Measurements from ENCODE around the gene LAG3.
A peak's percentile ranks its signal among the peaks of the same experiment; 100 is the strongest.

Gene LAG3

DNA sequence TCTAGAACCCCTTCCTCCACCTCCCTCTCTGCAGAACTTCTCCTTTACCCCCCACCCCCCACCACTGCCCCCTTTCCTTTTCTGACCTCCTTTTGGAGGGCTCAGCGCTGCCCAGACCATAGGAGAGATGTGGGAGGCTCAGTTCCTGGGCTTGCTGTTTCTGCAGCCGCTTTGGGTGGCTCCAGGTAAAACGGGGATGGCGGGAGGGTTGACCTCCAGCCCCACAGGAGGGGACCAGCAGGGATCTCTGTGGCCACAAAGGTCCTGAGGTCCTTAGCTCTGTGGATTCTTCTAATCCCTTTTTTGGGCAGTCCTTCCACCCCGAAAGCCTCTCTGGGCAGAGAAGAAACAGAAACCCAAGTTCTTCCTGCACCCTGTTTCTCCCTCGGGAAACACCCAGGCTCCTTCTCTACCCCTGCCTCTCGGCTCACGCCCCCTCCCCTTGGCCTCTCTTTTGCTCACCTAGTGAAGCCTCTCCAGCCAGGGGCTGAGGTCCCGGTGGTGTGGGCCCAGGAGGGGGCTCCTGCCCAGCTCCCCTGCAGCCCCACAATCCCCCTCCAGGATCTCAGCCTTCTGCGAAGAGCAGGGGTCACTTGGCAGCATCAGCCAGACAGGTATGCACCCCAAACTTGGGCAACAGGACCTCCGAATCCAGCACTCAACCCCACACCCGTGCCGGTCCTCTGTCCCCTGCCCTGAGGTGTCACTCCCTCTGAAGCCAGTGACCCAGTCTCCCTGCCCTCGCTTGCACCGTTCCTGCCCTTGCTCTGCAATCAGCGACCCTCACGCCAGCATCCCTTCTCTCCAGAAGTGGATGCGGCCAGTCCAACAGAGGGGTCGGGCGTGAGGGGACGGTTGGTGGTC, 638 bp downstream of the LAG3 start:
- DNase-seq (ENCODE audit: low read depth): no peak

GRCh38 chr12:6773590-6774351, 1.5 kb downstream of the LAG3 start:
- DNase-seq (ENCODE audit: low read depth): no peak

DNA sequence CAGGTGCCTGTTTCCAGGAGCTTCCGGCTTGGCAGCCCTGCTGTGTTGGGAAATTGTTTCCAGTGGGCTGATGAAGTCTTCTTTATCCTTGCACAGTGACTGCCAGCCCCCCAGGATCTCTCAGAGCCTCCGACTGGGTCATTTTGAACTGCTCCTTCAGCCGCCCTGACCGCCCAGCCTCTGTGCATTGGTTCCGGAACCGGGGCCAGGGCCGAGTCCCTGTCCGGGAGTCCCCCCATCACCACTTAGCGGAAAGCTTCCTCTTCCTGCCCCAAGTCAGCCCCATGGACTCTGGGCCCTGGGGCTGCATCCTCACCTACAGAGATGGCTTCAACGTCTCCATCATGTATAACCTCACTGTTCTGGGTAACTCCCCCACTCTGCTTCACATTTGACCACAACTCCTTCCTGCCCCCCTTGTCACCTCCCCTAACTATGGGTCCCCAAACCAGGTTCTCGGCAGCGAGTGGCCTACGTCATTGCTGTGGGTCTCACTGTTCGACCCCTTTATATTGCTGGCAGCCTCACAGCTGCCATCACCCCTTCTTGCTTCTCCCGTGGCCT, 2.3 kb downstream of the LAG3 start:
- DNase-seq (ENCODE audit: low read depth): no peak

DNA sequence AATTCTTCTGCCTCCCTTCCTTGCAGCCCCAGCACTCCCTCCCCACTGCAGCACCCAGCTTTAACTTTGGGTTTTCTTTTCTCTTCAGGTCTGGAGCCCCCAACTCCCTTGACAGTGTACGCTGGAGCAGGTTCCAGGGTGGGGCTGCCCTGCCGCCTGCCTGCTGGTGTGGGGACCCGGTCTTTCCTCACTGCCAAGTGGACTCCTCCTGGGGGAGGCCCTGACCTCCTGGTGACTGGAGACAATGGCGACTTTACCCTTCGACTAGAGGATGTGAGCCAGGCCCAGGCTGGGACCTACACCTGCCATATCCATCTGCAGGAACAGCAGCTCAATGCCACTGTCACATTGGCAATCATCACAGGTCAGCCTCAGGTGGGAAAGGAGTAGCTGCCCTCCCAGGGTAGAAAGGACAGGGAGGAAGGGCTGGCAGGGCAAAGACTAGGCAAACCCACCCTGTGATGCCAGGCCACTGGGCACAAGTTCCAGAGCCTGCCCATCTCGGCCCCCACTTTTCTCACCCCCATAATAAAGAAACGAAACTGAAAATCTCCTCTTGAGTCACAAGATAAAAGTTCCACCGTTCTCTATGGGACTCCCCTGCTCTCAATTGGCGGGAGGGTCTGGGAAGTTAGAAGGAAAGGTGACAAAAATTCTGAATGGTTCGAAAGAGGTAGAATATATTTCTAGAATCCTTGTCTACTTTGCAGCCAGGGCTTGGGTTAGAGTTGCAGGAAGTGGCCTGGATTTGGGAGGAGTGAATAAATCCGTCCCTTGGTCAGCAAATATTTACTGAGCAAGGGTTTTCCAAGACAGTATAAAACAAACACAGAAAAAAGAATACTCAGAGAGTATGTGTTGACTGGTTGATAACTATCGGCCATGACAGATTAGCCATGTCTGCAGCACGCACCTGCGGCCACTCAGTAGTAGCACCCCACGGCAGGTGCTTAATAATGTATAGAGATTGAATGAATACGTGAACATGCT, 3.2 kb downstream of the LAG3 start:
- no peak for DNase-seq (ENCODE audit: low read depth)

DNA sequence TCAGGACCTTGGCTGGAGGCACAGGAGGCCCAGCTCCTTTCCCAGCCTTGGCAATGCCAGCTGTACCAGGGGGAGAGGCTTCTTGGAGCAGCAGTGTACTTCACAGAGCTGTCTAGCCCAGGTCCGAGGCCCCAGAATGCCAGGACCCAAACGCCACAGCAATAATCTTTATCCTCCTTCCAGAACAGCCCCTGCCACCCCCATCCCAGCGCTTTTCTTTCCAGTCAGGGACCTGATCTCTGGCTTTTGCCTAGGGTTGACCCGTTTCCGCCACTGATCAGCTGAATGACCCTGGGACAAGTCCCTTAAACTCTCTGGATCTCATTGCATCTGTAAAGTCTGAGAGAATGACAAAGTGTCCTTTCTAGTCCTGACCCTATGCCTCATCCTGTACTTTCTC, 5.1 kb downstream of the LAG3 start:
- no peak for DNase-seq (ENCODE audit: low read depth)

DNA sequence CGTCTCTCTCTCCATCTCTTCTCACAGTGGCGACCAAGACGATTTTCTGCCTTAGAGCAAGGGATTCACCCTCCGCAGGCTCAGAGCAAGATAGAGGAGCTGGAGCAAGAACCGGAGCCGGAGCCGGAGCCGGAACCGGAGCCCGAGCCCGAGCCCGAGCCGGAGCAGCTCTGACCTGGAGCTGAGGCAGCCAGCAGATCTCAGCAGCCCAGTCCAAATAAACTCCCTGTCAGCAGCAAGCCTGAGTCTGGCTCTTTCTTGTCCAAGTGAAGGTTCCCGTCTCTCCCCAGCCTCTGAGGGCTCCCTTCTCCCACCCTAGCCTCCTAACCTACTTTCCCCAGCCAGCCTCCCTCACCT, 5.9 kb downstream of the LAG3 start:
- DNase-seq (ENCODE audit: low read depth): peak; percentile 35

DNA sequence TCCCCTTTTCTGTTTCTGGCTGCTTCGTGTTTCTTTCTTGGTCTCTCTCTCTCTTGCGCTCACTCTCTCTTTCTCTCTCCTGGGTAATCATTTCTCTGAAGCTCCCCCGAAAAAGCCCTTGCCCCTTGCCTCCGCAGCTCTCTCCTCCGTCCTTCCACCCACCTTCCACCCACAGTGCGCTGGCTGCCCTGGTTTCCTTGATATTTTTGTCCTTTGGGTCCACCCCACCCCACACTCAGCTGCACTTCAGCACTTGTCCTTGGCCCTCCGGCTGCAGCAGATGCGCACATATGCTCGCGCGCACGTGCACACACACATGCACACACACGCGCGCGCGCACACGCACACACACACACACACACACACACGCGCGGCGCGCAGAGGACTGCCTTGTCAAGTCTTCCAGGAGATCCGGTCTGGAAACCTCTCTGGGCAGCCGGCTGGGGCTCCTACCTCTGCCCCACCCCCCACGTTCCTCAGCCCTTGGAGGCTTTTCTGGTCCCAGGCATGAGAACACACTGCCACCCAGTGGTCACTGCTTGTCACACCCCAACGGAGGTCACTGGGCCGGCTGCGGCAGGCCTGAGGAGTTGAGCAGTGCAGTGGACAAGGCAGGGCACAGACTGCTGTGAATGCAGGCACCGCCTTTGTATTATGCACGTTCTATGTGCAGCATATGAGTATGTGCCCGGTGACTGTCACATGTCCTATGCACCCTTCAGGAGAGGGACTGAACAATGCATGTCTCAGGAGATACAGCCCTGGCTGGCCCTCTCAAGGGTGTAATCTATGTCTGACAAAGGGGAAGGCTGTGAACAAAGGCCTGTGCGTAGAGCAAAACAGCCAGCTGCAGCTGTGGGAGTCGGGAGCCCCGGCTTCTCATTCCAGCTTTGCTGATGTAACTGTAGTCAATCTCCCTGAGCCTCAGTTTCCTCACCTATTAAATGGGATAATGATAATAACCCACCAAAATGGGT, 6.5 kb downstream of the LAG3 start:
- DNase-seq (ENCODE audit: low read depth): peak; percentile 95

DNA sequence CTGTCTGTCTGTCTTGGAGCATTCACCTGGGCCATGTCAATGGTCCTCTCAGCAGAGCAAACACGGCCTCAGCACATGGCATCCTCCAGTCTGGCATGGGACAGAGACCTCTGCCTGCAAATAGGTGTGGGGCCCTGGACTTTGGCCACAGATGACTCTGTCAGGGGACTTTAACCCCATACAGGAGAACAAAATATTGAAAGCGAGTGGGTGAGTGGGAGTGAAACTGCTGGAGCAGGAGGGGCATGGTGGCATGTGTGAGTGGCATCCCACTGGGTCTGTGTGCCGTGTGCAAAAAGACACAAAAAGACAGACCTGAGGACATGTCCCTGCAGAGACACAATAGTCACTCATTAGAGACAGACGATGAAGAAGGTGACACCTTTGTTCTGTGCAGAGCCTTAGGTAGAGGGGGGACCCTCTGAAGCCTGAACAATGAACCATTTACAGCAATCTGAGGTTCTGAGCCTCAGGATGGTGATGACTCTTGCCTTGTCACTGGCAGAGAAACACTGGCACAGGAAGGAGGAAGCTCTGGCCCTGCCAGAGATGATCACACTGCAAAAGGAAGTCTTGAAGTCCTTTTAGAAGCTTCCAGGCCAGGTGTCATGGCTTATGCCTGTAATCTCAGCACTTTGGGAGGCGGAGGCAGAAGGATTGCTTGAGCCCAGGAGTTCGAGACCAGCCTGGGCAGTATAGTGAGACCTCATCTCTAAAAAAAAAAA, 7.5 kb downstream of the LAG3 start:
- no peak for DNase-seq (ENCODE audit: low read depth)

DNA sequence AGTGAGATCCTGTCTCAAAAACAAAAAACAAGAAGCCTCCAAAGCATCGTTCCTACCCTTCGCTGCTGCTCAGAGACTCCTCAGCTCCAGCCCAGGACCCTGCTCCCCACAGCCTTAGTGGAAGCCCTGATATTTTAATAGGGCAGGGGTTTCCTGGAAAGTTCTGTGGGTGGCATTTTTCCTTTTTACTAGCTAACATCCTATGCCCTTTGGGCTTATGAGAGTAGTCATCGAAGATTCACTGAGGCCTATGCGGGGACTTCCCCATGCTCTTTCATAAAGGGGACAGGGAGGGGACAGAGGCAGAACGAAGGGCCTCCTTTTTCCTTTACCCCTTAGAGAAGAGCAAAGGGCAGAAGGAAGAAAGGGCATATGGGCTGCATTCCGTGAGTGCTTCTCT, 8.3 kb downstream of the LAG3 start:
- no peak for DNase-seq (ENCODE audit: low read depth)

- DNase-seq (ENCODE audit: low read depth): no peak
Measured at GRCh38 chr12:6782119-6782518, 9.8 kb downstream of the LAG3 start.

GRCh38 chr12:6782850-6783566, 10.7 kb downstream of the LAG3 start:
- DNase-seq (ENCODE audit: low read depth): no peak

GRCh38 chr12:6783828-6784227, 11.5 kb downstream of the LAG3 start:
- DNase-seq (ENCODE audit: low read depth): no peak

DNA sequence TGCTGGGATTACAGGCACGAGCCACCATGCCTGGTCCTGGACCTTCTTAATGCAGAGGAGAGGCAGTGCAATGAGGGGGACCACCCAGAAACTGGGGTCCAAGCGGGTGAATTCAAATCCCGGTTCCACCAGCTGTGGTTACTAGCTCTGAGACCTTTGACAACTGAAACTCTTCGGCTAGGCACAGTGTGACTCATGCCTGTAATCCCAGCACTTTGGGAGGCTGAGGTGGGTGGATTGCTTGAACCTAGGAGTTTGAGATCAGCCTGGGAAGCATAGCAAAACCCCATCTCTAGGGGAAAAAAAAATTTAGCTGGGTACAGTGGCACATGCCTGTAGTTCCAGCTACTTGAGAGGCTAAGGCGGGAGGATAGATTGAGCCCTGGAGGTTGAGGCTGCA, 12.0 kb downstream of the LAG3 start:
- no peak for DNase-seq (ENCODE audit: low read depth)

DNA sequence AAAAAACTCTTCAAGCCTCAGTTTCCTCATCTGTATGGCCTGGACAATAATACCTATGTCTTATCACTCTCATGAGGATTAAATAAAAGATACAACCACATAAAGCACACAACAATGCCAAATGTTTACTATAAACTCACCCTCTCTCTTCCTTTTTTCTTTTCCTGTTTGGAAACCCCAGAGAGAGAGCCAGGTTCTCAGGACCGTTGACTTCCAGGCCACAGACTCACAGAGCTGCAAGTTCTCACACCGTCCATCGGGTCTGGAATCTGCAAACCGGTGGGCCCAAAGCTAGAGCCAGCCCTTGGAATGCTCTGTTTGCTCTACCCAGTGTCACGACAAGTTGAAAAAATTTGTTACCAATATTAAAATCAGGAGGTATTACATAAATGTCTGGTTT, 12.4 kb downstream of the LAG3 start:
- DNase-seq (ENCODE audit: low read depth): no peak

- DNase-seq (ENCODE audit: low read depth): no peak
Measured at GRCh38 chr12:6786416-6787094, 14.2 kb downstream of the LAG3 start.

- DNase-seq (ENCODE audit: low read depth): no peak
Measured at GRCh38 chr12:6787309-6787708, 15.0 kb downstream of the LAG3 start.

- DNase-seq (ENCODE audit: low read depth): peak; percentile 44
Measured at GRCh38 chr12:6788972-6789924, 16.9 kb downstream of the LAG3 start, which contains the start of gene CD4. CD4 (plus strand) TSS chr12:6789528; CDS start chr12:6800139, 10,611 bp downstream.
